ENCODE measurements around the gene WDR7. TPM values are rescaled to one million over a fixed set of nuclear protein-coding genes. Genes with fewer than 3 reads are reported as not detected.

The WDR7 gene
- total RNA-seq, 1 donor from 2014 or later = 43.0 TPM

DNA sequence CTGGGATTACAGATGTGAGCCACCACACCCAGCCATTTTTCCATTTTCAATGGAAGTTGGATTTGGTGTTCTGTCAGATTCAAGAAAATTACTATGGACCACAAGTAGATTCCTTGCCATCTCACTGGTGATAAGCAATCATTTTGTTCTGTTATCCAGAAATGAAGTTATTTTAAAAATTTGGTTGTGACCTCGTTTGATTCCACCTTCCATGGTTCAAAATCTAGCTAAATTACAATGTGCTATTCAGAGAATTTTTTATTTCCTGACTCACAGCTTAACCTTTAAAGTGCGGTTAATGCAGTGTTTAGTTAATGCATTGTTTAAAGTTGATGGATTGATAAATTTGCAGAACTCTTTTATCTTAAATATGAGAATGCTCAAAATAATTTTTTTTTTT is 252.5 kb downstream of the WDR7 start:
- ATAC-seq (no peak), DNase-seq (ENCODE audit: low spot score) (no peak)
- intact Hi-C loops (cut with DNase I) = no loop called here

DNA sequence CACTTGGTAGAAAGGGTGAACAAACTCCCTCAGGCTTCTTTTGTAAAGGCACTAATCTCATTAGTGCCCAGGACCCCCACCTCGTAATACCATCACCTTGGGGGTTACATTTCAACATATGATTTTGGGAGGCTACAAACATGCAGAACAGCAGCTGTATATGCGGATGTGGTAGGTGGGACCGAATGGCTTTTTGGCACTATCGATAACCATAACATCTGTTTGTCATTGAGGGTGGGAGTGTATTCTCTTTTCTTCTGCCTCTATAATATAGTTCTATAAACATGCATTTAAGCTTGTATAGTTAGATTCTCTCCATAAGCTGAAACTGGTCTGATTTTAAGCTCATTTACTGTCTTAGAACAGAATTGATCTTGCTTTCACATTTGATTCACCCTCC is 256.6 kb downstream of the WDR7 start:
- intact Hi-C loops (cut with DNase I) = no loop called here
- ATAC-seq (no peak), DNase-seq (ENCODE audit: low spot score) (no peak)

DNA sequence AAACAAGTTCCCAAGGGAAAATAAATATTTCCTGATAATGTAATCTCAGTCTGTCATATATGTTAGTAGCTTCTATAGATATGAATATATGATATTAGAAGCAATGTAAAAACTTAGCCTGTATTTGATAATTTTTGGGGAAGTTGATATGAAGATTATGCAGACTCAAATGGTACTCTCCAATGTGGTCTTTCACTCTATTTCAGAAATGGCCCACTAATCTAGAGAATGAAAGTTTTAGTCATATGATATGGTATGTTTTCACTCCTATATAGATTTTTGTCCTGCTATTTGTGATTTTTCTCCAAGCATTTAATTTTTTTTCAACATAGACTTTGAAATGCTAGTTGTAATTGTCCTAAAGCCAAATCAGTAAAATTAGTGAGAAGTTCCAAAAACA is 259.1 kb downstream of the WDR7 start:
- intact Hi-C loops (cut with DNase I) = no loop called here
- ATAC-seq (no peak), DNase-seq (ENCODE audit: low spot score) (no peak)

DNA sequence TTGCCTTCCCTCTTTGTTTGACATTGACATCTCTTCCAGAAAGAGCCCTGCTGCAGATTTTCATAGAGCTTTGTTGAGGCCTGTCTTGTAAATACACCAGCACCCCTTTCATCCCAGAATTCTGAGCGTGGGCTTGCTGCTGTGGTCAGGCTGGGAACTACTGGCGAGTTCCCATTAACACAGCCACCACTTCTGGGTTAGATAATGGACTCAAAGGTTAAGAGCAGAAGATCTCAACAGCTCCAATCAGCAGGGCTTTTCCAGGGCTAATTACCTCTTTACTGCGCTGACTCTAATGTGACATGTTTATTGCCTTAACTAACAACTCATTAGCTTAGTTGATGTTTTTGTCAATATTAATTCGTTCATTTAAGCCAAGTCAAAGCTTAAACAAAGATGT is 259.8 kb downstream of the WDR7 start:
- intact Hi-C loops (cut with DNase I) = no loop called here
- DNase-seq (ENCODE audit: low spot score) (no peak), ATAC-seq (no peak)

DNA sequence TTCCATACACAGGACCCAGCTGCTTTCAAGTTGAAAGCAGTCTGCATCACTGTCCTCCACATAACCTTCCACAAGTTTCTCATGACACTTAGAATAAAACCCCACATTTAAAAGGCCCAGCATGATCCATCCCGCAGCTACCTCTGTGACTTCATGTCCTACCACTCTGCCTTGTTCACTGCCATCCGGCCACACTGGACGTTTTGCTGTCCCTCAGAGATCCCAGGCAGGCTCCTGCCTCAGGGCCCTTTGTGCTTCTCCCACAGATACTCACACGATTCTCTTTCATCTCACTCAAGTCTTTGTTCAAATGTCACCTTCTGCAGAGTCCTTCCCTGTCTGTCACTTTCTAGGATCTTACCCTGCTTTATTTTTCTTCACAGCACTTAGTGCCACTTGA is 262.8 kb downstream of the WDR7 start:
- ATAC-seq (no peak), DNase-seq (ENCODE audit: low spot score) (no peak)
- intact Hi-C loops (cut with DNase I) = no loop called here

DNA sequence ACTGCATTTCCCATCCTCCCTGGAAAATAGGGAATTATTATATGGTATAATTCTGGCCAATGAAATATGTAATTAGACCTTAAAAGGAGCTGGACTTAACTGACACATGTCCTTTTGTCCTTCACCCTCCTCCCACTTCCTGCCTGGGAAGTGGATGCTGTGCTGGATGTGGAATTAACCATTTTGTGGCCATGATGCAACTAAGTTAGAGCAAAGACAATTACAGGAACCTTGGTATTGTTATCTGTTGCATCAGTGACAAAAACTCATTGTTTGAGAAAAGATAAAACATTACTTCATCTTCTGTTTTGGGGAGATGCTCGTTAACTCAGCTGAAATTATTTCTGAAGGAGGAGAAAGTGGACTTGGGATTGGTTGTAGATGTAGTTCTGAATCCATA is 268.0 kb downstream of the WDR7 start:
- DNase-seq (ENCODE audit: low spot score) (no peak), ATAC-seq (no peak)
- intact Hi-C loops (cut with DNase I) = no loop called here

DNA sequence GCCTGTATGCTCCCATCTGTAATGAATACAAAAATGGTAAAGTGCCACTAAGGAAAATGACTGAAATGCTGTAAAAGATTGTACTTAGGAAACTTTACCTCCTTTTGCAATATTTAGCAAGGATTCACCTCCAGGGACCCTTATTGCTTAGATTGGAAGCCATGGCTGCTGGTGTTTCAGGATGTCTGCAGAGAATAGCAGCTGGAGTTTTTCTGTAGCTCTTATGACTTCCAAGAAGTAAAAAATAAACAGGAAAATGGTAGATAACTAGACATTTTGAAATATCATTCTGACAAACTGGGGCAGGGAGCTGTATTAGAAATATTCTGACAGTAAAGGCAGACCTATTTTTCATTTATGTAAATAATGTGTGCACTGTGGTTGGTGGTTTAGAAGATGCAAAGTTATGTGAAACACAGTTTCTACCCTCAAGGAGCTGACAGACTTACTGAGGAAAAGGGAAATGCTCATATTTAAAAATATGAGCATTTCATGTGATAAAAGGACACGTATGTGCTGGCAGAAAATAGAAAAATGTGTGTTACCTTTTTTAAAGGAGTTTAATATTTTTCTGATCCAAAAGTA is 270.8 kb downstream of the WDR7 start:
- intact Hi-C loops (cut with DNase I) = no loop called here
- ATAC-seq = no peak
- DNase-seq (ENCODE audit: low spot score) = no peak

DNA sequence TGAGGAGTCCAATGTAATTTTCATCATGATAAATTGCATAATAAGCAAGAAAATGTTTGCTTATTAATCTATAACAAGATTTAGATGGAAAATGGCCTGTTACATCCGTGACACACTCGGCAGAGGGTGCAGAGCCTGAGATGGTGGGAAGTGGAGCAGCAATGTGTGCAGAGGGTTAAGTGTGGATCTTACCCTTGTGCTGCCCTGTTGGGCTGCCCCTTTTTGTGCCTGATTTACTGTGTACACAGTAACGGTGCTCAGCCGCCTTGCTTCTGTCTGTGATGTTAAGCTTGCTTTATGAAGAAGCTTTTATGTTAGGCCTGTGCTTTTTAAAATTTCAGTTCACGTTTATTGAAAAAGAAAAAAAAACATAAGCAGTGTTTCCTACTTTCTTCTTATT is 275.6 kb downstream of the WDR7 start:
- intact Hi-C loops (cut with DNase I) = no loop called here
- no peak for DNase-seq (ENCODE audit: low spot score)
- ATAC-seq = no peak

DNA sequence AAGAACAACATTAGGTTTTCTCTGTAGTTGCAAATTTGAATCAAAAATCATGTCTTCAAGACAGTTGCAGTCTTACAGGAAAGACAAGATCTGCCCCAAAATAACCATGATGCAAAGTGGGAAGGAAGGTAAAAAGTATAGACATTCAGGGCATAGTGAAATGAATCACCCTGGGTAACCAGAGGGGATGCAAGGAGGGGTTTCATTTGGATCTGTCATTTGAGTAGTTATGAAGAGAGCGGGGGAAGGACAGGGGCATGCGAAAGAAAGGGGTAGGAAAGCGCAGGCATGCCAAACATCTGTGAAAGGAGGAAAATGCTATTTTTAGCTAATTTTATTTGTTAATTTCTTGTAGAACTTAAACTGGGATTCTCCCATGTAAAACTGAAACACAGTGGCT is 276.6 kb downstream of the WDR7 start:
- DNase-seq (ENCODE audit: low spot score) (no peak), ATAC-seq (no peak)
- intact Hi-C loops (cut with DNase I) = no loop called here

DNA sequence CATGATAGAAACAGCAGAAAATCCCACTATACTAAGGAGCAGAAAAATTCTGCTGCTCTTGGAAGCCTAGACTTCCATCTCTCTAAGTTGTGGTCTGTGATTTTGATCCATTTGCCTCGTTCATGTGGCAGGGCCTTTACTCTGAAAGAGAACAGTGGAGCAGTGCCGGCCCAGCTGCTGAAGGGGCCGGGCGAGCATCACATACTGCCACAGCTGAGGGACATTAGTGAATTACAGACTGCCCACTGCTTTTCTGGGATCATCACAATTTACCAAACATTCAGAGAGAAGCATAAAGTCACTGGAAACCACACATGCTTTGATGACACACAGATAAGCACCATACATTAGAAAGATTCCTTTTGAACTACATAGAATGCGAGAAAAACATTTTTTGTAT is 278.7 kb downstream of the WDR7 start:
- ATAC-seq = no peak

DNA sequence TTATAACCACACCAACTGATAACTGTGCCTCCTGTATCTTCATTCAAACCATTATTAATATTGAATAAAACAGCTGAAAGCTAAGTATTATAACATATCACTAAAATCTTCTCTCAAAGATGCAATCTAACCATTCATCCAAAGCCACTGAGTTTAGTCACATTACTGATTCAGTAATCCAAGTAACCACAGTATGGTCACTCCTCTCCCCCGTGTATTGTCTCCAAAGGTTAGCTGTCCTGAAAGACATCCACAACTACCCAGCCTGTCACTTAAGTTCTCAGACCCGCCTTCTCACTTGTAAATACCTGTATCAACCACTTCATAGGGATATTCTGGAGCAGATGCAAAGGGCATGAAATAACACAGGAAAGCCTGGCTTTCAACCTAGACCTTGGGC is 282.3 kb downstream of the WDR7 start:
- DNase-seq (ENCODE audit: low spot score) (no peak), ATAC-seq (no peak)
- intact Hi-C loops (cut with DNase I) = no loop called here

More for the DNA sequence above, 278.7 kb downstream of the WDR7 start:
- intact Hi-C loops (cut with DNase I) = no loop called here
- DNase-seq (ENCODE audit: low spot score) = no peak

DNA sequence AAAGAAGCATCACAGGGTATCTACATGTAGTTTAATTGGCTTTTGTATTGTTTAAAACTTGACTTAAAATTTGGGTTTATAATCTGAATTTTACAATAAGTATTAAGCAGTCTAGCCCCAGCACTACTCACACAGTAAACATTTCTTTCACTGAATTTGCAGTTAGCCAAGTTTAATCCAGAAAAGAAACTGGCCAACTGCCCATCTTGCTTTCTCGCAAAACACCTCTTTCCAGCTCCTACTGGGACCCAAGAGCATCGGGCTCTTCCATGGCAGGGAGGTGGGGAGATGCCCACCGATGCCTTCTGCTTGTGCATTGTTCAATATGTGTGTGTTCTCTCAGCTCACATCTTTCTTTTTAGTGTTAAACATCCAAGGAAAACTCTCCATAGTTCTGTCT is 283.0 kb downstream of the WDR7 start:
- DNase-seq (ENCODE audit: low spot score) (no peak), ATAC-seq (no peak)
- intact Hi-C loops (cut with DNase I) = no loop called here

DNA sequence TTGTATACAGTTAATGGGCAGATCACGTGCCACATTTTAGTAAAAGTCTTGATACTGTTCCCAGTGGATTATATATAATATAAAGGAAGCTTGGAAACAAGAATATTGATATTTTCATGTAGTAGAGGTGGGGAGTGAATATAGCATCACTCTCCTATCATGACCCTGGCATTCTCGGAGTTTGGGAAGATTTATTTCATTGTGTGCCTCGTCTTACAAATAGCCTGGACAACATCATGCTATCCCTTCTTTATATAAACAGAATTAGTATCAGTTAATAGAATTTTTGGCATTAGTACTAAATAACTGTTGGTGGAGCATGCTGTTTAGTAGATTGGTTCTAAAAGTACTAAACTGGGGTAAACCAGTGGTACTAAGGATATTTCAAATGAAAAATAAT is 283.7 kb downstream of the WDR7 start:
- ATAC-seq = no peak
- DNase-seq (ENCODE audit: low spot score) = no peak
- intact Hi-C loops (cut with DNase I) = no loop called here

DNA sequence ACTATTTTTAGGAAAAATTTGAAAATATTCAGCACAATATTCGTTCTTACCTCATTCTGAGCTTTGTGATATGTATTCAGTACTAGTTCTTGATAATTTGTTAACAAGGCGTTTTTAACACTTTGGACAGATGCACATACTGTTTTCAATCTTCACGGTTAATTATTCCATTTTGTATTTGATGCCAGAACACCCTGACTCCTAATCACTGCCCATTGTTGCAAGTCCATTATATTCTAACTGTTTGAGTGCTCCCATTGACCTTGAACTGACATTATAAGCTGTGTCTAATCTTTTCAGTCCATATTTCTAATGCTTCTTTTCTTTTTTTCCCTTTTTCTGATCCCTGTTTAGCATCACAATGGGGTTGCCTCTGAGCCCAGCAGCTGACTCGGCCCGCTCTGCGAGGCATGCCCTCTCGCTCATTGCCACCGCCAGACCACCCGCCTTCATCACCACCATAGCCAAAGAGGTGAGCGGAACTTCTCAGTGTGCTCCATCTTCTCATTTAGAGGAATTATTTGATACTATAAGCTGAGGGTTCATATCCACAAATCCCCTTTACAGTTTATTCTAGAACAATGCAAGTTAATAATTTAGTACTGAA is 284.4 kb downstream of the WDR7 start:
- no peak for ATAC-seq
- intact Hi-C loops (cut with DNase I) = no loop called here
- DNase-seq (ENCODE audit: low spot score) = no peak

DNA sequence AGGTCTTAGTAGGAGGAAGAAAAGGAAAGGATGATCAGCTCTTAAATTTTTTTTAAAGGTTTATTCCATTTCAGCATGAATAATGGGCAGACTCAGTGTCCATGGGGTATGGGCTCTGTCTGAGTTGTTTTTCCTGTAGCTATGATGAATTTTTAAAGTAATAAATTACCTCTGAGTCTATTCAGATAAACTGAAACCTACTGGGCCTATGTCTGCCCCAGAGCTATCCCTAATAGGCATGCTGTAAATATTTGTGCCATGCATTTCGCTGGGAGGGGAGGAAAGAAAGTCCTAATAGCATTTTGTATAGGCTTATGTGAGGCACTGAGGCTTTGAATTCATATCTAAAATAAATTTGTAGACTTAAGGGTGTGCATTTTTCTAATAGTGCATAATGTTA is 285.3 kb downstream of the WDR7 start:
- DNase-seq (ENCODE audit: low spot score) (no peak), ATAC-seq (no peak)
- intact Hi-C loops (cut with DNase I) = no loop called here

DNA sequence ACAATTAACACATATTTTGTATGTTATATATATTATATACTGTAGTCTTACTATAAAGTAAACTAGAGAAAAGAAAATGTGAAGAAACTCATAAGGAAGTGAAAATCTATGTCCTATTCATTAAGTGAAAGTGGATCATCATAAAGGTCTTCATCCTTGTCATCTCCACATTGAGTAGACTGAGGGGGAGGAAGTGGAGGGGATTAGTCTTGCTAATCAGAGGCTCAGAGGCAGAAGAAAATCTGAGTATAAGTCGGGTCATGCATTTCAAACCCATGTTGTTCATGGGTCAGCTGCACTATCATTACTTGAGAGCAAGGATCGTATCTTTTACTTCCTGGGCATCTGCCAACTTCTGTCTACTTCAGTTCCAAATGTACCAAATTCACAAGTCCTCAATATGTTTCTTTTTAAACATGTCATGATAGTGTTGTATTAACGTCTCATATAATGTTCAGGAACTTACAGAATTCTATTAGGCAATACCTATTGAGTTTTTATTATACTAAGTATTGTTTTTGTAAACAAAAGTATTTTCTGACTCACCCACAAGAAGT is 286.8 kb downstream of the WDR7 start:
- intact Hi-C loops (cut with DNase I) = no loop called here
- no peak for DNase-seq (ENCODE audit: low spot score)
- ATAC-seq = no peak

DNA sequence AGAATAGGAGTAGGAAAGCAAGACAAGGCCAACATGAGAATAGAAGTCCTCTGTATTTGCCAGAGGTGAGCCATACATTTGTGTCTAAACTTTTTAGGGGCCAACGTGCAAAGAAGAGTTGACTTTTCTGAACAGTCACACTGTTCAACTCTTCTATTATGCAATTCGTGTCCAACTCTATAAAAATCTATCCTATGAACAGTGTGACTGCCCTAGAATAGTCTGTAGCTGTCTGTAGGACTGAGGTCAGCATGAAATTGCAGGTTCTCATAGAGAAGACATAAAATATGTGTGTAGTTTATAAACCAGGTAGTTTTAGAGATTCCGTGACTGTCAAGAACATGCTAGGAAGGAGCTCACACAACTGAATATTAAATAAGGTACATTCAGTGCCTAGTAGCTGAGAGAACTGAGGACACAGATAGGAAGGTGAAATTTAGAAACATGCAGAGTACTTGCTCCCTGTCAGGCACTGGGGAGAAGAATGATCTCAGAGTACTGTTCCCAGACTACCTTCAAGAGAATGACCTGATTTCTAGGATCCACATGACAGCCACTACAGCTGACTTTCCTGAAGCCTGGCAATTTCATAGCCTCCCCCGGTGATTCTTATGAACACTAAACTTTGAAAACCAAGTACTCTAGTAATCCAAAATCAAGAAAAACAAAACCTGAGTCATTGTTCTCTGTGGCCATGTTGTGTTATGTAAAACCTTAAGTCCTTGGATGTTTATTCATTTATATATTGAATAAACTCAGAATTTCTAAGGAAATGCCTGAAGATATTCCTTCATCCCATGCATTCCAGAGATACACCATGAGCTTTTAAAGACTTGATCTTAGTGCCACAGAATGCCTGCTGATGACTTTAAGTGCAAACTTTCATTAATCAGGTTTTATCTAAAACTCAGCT is 294.3 kb downstream of the WDR7 start:
- intact Hi-C loops (cut with DNase I) = no loop called here
- no peak for DNase-seq (ENCODE audit: low spot score)
- no peak for ATAC-seq

DNA sequence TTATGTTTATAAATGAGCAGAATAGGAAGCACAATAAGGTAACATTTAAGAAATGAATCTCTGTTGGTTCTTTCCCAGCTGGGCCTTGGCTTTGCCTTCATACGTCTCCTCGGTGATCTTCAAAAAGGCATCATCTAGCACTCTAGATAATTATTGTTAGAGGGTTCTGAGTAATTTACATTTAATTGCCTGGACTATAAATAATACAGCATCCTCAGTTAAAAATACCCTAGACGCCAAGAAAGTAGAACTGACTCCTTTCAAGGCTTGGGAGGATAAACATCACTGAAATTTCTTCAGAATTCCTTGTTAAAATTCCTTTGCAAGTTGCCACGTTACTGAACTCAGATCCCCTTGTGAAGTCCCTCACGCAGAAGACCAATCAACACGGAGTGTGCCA is 296.1 kb downstream of the WDR7 start:
- DNase-seq (ENCODE audit: low spot score) = no peak
- no peak for ATAC-seq
- intact Hi-C loops (cut with DNase I) = no loop called here

DNA sequence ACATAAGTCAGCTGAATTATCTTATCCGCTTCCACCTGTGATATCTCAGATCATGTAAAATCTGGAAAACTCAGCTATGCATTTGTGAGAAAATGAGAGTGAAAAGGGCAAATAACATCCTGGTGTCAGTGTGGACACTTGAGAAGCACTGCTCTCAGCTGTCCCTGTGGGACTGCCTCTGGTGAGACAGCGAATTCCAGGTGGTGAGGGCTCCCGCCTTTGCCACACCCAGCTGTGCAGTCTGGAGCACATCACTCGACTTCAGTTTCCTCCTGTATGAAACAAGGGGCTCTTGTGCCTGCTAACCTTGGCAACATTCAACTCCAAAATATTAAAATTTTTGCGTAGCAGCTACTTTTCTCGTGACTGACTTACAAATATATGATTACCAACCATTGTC is 300.9 kb downstream of the WDR7 start:
- ATAC-seq = no peak
- no peak for DNase-seq (ENCODE audit: low spot score)
- intact Hi-C loops (cut with DNase I) = no loop called here

Data from sciatic nerve (tissue), 2 donors.